K562 (cell line): ENCODE results near the gene SELPLG. TPM values are rescaled to one million over a fixed set of nuclear protein-coding genes. Genes with fewer than 3 reads are reported as not detected.

Source experiments
- ATAC-seq: fragments of 200-7000 bp; cut with Tn5 transposase; 3 replicates; pipeline ENCODE4 v1.9.1; 2020; ENCODE audit warnings: moderate library complexity
- BruUV-seq: library from RNA; stranded (reverse); fragments of 400-500 nt; replicated peaks from 2 replicates; lab custom pipeline; 2021; lab: Mats Ljungman, UMichigan
- CTCF ChIA-PET: fragments of 300-600 bp; formaldehyde crosslinking; extraction: SDS; loops from one replicate; lab custom pipeline; 2021; ENCODE audit warnings: low intra/inter-chr PET ratio; lab: Yijun Ruan, JAX
- POLR2A ChIA-PET: fragments of 300-600, 350-650 bp; sonication (Branson Sonifier 250); formaldehyde crosslinking; extraction: SDS; loops from one replicate; lab custom pipeline; 2021; ENCODE audit warnings: antibody characterized with exemption, inconsistent platforms; lab: Yijun Ruan, JAX
- DNase-seq, 4 experiments: peaks; one replicate each; pipeline versions ENCODE4 v3.0.0 to v3.0.0-alpha.2; 2011 to 2018; ENCODE audit warnings: low spot score in 3 of 4, mixed read lengths in 3 of 4; ENCODE audit errors: extremely low read depth in 1 of 4
- FAIRE-seq: peaks from 2 replicates; lab custom pipeline; 2011; peaks lifted over from hg19 to GRCh38; lab: Jason Lieb, UNC
- H2AFZ ChIP-seq: 2 replicates; pipeline ENCODE4 v1.6.0; 2011; ENCODE audit warnings: low read depth, low read length, control low read depth, inconsistent platforms
- H3K27ac ChIP-seq: fragments of 200-600 bp; 3 replicates; pipeline ENCODE4 v1.8.0; 2011; ENCODE audit warnings: low read depth, mild to moderate bottlenecking, control low read depth, inconsistent platforms, low read length, moderate library complexity, mixed read lengths; ENCODE audit errors: extremely low read depth
- H3K27me3 ChIP-seq, 2 experiments: fragments of 300-600 bp in 1 of 2; 2 replicates in 1 of 2; 3 replicates in 1 of 2; pipeline versions ENCODE4 v1.6.0 to v1.8.0; 2011; ENCODE audit warnings: inconsistent platforms in 2 of 2, low read length in 2 of 2, mild to moderate bottlenecking in 1 of 2, mixed read lengths in 1 of 2, moderate library complexity in 1 of 2; ENCODE audit not compliant: control insufficient read depth in 2 of 2, insufficient read depth in 2 of 2
- H3K36me3 ChIP-seq: fragments of 300-600 bp; 3 replicates; pipeline ENCODE4 v1.8.0; 2011; ENCODE audit warnings: mild to moderate bottlenecking, low read length, inconsistent platforms; ENCODE audit not compliant: control insufficient read depth, insufficient read depth
- H3K4me1 ChIP-seq, 2 experiments: fragments of 200-600 bp in 1 of 2; replicated peaks in 1 of 2; 2 replicates in 1 of 2; 3 replicates in 1 of 2; pipeline versions ENCODE4 v1.5.1 to v1.8.0; 2011; ENCODE audit warnings: inconsistent platforms in 2 of 2, low read length in 2 of 2, mild to moderate bottlenecking in 1 of 2, mixed read lengths in 1 of 2, moderate library complexity in 1 of 2; ENCODE audit not compliant: control insufficient read depth in 2 of 2, insufficient read depth in 2 of 2
- H3K4me2 ChIP-seq: 2 replicates; pipeline ENCODE4 v1.6.1; 2011; ENCODE audit warnings: low read length, control low read depth, inconsistent platforms, mixed read lengths; ENCODE audit not compliant: insufficient read depth
- H3K4me3 ChIP-seq: fragments of 200-600 bp; sonication (generic), shearing (Covaris generic); 2 replicates; pipeline ENCODE4 v1.5.1; 2016; ENCODE audit warnings: control low read depth, inconsistent platforms
- H3K79me2 ChIP-seq: fragments of 200-600 bp; 3 replicates; pipeline ENCODE4 v1.8.0; 2011; ENCODE audit warnings: low read length, inconsistent platforms; ENCODE audit not compliant: control insufficient read depth, insufficient read depth
- H3K9ac ChIP-seq, 2 experiments: 2 replicates each; pipeline versions ENCODE4 v1.6.0 to v1.6.1; 2011; ENCODE audit warnings: low read depth in 2 of 2, low read length in 2 of 2, control low read depth in 1 of 2, inconsistent platforms in 1 of 2, mild to moderate bottlenecking in 1 of 2, mixed read lengths in 1 of 2; ENCODE audit not compliant: insufficient read depth in 1 of 2
- H3K9me1 ChIP-seq: one replicate; pipeline ENCODE4 v1.6.0; 2011; ENCODE audit warnings: inconsistent platforms, mild to moderate bottlenecking, low read length, moderate library complexity; ENCODE audit not compliant: control insufficient read depth, insufficient read depth
- H3K9me3 ChIP-seq: replicated peaks from 2 replicates; pipeline ENCODE4 v1.5.1; 2011; ENCODE audit warnings: low read depth, low read length, inconsistent platforms; ENCODE audit not compliant: control insufficient read depth, insufficient read depth
- H4K20me1 ChIP-seq: replicated peaks from 2 replicates; pipeline ENCODE4 v1.6.1; 2011; ENCODE audit warnings: low read length, inconsistent platforms, mixed read lengths; ENCODE audit not compliant: control insufficient read depth, insufficient read depth
- ATF1 ChIP-seq, 2 experiments: fragments of 450-650 bp in 1 of 2; IDR thresholded peaks; 2 replicates each; pipeline ENCODE4 v1.6.1; 2016; ENCODE audit warnings: missing compliant biosample characterization in 1 of 2, missing genetic modification characterization in 1 of 2
- GABPB2 ChIP-seq: fragments of 250-450 bp; sonication (Bioruptor Pico); conservative IDR thresholded peaks from 2 replicates; pipeline ENCODE4 v1.5.1; 2021; ENCODE audit warnings: mild to moderate bottlenecking
- PHF21A ChIP-seq: fragments of 450-650 bp; IDR thresholded peaks from 2 replicates; pipeline ENCODE4 v1.6.1; 2017; ENCODE audit warnings: low read depth, borderline replicate concordance
- SIN3A ChIP-seq, 2 experiments: fragments of 150-350 bp in 1 of 2; IDR thresholded peaks; 2 replicates each; pipeline ENCODE4 v1.6.1; 2011 to 2016; ENCODE audit warnings: borderline replicate concordance in 2 of 2, low read depth in 2 of 2, low read length in 2 of 2, mild to moderate bottlenecking in 2 of 2, moderate library complexity in 2 of 2; ENCODE audit not compliant: control insufficient read depth in 1 of 2
- SLC30A9 ChIP-seq: fragments of 250-450 bp; sonication (Bioruptor Pico); IDR thresholded peaks from 2 replicates; pipeline ENCODE4 v1.8.0; 2022; ENCODE audit warnings: mild to moderate bottlenecking, moderate library complexity
- SMARCC2 ChIP-seq: fragments of 450-650 bp; IDR thresholded peaks from 2 replicates; pipeline ENCODE4 v1.6.1; 2017; ENCODE audit warnings: antibody characterized with exemption, moderate library complexity, mild to moderate bottlenecking, low read depth
- TCF3 ChIP-seq: sonication (generic); formaldehyde crosslinking; IDR thresholded peaks from 2 replicates; pipeline ENCODE4 v1.4.0; 2020; ENCODE audit warnings: mild to moderate bottlenecking, missing genetic modification reagents
- ZNF165 ChIP-seq: fragments of 250-450 bp; sonication (Bioruptor Pico); IDR thresholded peaks from 2 replicates; pipeline ENCODE4 v1.4.0; 2020; ENCODE audit warnings: borderline replicate concordance
- WGBS: fragments of 100-300 bp; shearing (Covaris generic); methylation state at CpG from one replicate; pipeline ENCODE4 v1.1.6; 2016; ENCODE audit warnings: low coverage, mixed read lengths; ENCODE audit not compliant: insufficient coverage; ENCODE audit errors: missing lambda C conversion rate; 5-methylcytosine and 5-hydroxymethylcytosine counted together
- in situ Hi-C: fragments of 300-500 bp; cut with MboI; formaldehyde crosslinking; loops from 4 replicates; pipeline ENCODE4 v1.15.0; 2018; ENCODE audit warnings: inconsistent platforms, mixed read lengths
- intact Hi-C: fragments of 100-400 bp; cut with micrococcal nuclease; formaldehyde crosslinking; loops from 2 replicates; pipeline ENCODE4 v1.14.2; 2022
- polyA plus RNA-seq, 8 experiments: library from polyadenylated mRNA; depleted of rRNA in 4 of 8; stranded (reverse) in 5 of 8; unstranded in 3 of 8; fragments of >200 nt; fragmentation: Nextera tagmentation in 2 of 8; fragmentation: Illumina TruSeq in 1 of 8; extraction: Ambion mirVana in 2 of 8; extraction: Trizol in 1 of 8; gene quantifications; 2 replicates each; pipeline versions ENCODE4 v1.2.1 to v1.2.3, GENCODE V29; 2011 to 2014; ENCODE audit warnings: inconsistent platforms in 1 of 8, missing spikeins in 1 of 8
- total RNA-seq, 7 experiments: library from RNA; depleted of rRNA in 6 of 7; stranded (reverse); fragments of >200 nt in 6 of 7; fragmentation: Illumina TruSeq in 2 of 7; extraction: Trizol in 2 of 7; gene quantifications; 2 replicates each; pipeline versions ENCODE4 v1.2.1 to v1.2.3, GENCODE V29; 2011 to 2021; ENCODE audit warnings: low replicate concordance in 1 of 7
- TF ChIP-seq, protein P1 (sequence below): sonication (generic); formaldehyde crosslinking; IDR thresholded peaks from 2 replicates; pipeline ENCODE4 v1.8.1; 2023; ENCODE audit warnings: mild to moderate bottlenecking, missing genetic modification reagents, moderate library complexity
- TF ChIP-seq, protein P2 (sequence below): fragments of 250-450 bp; sonication (Bioruptor Pico); IDR thresholded peaks from 2 replicates; pipeline ENCODE4 v1.8.0; 2021; ENCODE audit warnings: borderline replicate concordance, mild to moderate bottlenecking, moderate library complexity; ENCODE audit not compliant: poor library complexity, severe bottlenecking
- TF ChIP-seq, protein P3 (sequence below): sonication (generic); formaldehyde crosslinking; IDR thresholded peaks from 2 replicates; pipeline ENCODE4 v1.8.0; 2022; ENCODE audit warnings: missing genetic modification reagents, mild to moderate bottlenecking, borderline replicate concordance

Gene SELPLG
- total and polyA plus RNA-seq, 9 of the 15 experiments (the other 6 are each of a cell fraction or from before 2014, with no cell fraction given) = 0.22 to 10.2 (median 1.7) TPM

DNA sequence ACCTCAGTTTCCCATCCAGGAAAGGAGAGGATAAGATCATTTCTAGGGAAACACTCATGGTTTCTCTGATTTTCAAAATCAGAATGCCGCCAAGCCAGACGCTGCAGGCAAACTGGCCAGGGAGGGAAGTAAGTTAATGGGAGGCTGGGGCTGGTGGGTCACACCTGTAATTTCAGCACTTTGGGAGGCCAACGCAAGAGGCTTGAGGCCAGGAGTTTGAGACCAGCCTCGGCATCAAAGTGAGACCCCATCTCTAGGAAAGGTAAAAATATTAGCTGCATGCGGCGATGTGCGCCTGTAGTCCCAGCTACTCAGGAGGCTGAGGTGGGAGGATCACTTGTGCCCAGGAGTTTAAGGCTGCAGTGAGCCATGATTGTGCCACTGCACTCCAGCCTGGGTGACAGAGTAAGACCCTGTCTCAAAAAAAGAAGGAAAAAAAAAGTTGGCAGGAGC, 587 bp downstream of the SELPLG start:
- no peak for TF ChIP-seq SIN3A (IDR thresholded peaks at IDR 0.05; ENCODE audit: borderline replicate concordance in 2 of 2, control insufficient read depth in 1 of 2, low read depth in 2 of 2, low read length in 2 of 2)
- no peak for TF ChIP-seq PHF21A
- TF ChIP-seq ATF1 (CRISPR knock-in tag; IDR thresholded peaks at IDR 0.05) = no peak
- no peak for TF ChIP-seq ATF1 (tag; IDR thresholded peaks at IDR 0.05)
- TF ChIP-seq, protein P1, sequence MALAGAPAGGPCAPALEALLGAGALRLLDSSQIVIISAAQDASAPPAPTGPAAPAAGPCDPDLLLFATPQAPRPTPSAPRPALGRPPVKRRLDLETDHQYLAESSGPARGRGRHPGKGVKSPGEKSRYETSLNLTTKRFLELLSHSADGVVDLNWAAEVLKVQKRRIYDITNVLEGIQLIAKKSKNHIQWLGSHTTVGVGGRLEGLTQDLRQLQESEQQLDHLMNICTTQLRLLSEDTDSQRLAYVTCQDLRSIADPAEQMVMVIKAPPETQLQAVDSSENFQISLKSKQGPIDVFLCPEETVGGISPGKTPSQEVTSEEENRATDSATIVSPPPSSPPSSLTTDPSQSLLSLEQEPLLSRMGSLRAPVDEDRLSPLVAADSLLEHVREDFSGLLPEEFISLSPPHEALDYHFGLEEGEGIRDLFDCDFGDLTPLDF (CRISPR knock-in tag) = no peak
- TF ChIP-seq SMARCC2 = no peak
- TF ChIP-seq, protein P2, sequence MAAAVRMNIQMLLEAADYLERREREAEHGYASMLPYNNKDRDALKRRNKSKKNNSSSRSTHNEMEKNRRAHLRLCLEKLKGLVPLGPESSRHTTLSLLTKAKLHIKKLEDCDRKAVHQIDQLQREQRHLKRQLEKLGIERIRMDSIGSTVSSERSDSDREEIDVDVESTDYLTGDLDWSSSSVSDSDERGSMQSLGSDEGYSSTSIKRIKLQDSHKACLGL (CRISPR knock-in tag) = no peak
- TF ChIP-seq TCF3 (CRISPR knock-in tag) = no peak
- TF ChIP-seq GABPB2 = no peak
- TF ChIP-seq, protein P3, sequence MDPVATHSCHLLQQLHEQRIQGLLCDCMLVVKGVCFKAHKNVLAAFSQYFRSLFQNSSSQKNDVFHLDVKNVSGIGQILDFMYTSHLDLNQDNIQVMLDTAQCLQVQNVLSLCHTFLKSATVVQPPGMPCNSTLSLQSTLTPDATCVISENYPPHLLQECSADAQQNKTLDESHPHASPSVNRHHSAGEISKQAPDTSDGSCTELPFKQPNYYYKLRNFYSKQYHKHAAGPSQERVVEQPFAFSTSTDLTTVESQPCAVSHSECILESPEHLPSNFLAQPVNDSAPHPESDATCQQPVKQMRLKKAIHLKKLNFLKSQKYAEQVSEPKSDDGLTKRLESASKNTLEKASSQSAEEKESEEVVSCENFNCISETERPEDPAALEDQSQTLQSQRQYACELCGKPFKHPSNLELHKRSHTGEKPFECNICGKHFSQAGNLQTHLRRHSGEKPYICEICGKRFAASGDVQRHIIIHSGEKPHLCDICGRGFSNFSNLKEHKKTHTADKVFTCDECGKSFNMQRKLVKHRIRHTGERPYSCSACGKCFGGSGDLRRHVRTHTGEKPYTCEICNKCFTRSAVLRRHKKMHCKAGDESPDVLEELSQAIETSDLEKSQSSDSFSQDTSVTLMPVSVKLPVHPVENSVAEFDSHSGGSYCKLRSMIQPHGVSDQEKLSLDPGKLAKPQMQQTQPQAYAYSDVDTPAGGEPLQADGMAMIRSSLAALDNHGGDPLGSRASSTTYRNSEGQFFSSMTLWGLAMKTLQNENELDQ = no peak
- no peak for TF ChIP-seq SLC30A9 (CRISPR knock-in tag)
- no peak for TF ChIP-seq ZNF165 (CRISPR knock-in tag)
- Histone ChIP-seq H3K4me1 (peaks cover 55 to 59% of the 10 kb centered on the region in 2 experiments), H3K9me1 (no peaks in the 10 kb centered on the region), H4K20me1 (no peaks in the 10 kb centered on the region), H2AFZ (peak overlapping the region; percentile 80), H3K4me2 (peak overlapping the region; percentile 50), H3K4me3 (no peak overlapping the region), H3K79me2 (peaks cover 51% of the 10 kb centered on the region), H3K9ac (peak overlapping the region; percentile 64 to 93; a peak in 3 of 4 replicates), H3K27me3 (no peaks in the 10 kb centered on the region), H3K36me3 (peaks cover 34% of the 10 kb centered on the region; the same call in 2 of the 3 replicates), H3K9me3 (no peaks in the 10 kb centered on the region), H3K27ac (peak overlapping the region; percentile 76)
- CTCF ChIA-PET = no interaction called here
- WGBS = 82% methylated on average over 7 of the region's 7 CpGs
- in situ Hi-C loops = no loop called here
- intact Hi-C loops = loop anchor here (5.0 kb wide), 1 partner anchor 59 kb away; no protein-coding TSS in a partner anchor
- POLR2A ChIA-PET = interaction anchor here (0.6 to 7.4 kb wide), 2 partner anchors 8 to 454 kb away, joined by 3 to 69 read pairs; no protein-coding TSS in a partner anchor
- ATAC-seq = no peak
- no peak for DNase-seq
- BruUV-seq = no TSS peak
- FAIRE-seq = no peak
